Middle frontal gyrus (tissue), 1 donor: Measurements from ENCODE around the gene KRT79.

ENCODE experiments used
- DNase-seq: peaks from one replicate; pipeline ENCODE4 v3.0.0-alpha.2; 2015; ENCODE audit warnings: low spot score; ENCODE audit errors: extremely low spot score

Gene KRT79

DNA sequence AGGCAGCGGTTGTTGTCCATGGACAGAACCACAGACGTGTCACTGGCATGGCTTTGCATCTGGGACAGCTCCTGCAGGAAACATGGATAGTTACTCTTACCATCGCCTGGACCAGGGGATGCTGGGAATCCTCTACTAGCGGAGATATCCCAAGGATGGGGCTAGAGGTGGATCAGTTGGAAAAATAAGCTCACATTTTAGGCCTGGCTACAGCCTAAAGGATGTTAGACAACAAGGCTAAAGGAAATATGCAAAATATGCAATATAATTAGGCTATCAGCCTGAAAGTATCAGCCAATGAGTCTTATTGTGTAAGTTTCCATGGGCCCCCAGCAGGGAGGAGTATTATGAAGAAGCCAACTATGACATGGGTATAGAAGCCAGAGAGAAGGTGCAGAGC lies 61.9 kb downstream of the KRT79 start:
- no peak for DNase-seq

- DNase-seq: no peak
These were observed 62.6 kb downstream of the KRT79 start for GRCh38 chr12:52771505-52771904.
